HG02840 (cell line): ENCODE measurements around the gene COL6A1.
"Not testable (repeated sequence)": the region's sequence is repeated elsewhere in the genome, so short reads cannot be mapped to it uniquely, and the experiment has no call there.

ENCODE experiments used
- ATAC-seq: cut with Tn5 transposase; IDR thresholded peaks from one replicate; pipeline ENCODE4 v1.9.1; 2021; ENCODE audit warnings: mild to moderate bottlenecking, moderate library complexity, moderate number of reproducible peaks; ENCODE audit not compliant: unreplicated experiment, low FRiP score

The COL6A1 gene

DNA sequence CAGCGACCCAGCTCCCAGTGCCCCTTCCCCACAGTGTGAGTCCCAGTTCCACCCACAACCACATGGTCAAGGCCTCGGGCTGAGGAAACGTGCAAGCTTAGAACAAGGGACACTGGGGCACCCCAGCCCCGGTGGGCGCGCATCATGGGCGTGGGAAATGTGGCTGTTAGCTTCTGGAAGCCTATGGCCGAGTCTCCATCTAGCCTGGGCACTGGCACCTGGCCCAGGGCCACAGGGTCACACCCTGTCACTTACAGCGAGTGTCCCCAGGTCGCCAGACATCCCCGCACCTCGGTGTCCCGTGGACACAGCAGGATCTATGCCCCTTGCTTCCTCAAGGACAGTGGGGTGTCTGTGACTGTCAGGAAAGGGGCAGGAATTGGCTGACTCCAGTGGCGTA, 37.0 kb upstream of the COL6A1 start:
- no peak for ATAC-seq

DNA sequence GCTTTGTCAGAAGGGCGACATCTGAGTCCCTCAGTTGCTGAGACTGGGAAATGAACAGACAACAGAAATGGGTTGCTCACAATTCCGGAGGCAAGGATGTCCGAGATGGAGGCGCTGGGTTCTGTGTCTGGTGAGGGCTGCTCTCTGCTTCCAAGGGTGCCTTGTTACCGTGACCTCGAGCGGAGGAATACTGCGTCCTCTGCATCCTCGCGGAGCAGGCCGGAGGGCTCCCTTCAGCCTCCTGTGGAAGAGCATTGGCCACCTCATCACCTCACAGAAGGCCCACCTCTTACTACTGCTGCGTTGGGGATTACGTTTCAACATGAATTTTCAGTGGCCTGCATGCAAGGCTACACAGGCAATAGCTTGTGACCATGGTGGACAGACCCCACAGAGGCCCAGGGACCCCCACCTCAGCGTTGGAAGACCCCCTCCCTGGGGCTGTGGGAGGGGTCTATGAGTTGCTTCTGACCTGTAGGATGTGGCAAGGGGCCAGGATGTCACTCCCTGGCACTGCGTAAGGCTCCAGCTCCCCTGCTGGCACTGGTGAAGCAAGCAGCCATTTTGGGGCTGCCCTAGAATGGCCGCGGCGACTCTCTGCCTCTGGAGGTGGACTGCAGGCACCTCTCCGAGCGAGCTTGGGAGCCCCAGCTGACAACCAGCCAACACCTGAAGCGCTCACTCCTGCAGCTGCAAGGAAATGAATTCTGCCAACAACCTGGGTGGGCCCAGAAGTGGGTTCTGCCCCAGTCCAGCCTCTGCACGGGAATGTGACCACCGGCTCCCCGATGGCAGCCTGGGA, 36.3 kb upstream of the COL6A1 start:
- no peak for ATAC-seq

DNA sequence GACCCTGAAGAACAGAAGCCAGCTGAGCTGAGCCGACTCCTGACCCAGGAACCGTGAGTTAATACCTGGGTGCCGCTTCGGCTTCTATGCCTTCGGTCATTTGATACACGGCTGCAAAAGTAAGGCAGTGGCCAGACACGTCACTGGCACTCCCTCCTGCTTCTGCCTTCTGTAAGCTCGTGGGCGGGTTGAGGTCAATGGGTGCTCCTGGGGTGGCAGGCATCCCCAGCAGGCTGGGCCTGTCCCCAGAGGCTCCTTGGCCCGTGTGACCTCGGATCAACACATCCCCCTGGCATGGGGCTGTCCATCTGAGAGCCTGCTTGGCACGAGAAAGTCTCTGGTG, 35.7 kb upstream of the COL6A1 start:
- ATAC-seq: no peak

DNA sequence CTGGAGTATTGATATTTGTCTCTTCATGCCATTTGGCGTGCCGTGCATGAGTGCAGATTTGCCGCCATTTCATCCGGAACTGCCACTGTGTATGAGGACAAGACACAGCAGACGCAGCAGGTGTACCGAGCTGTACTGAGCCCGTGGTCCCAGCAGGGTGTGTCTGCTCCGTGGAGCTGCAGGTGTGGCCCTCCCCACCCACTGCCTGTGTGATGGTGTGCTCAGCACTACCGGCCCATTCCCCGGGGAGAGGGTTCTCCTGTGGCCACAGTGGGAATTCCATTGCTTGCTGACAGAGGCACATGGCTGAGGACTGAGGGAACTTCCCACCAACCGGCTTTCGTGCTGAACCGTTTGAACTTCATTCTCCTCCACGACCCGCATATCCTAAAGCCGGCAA, 34.3 kb upstream of the COL6A1 start:
- ATAC-seq: no peak

DNA sequence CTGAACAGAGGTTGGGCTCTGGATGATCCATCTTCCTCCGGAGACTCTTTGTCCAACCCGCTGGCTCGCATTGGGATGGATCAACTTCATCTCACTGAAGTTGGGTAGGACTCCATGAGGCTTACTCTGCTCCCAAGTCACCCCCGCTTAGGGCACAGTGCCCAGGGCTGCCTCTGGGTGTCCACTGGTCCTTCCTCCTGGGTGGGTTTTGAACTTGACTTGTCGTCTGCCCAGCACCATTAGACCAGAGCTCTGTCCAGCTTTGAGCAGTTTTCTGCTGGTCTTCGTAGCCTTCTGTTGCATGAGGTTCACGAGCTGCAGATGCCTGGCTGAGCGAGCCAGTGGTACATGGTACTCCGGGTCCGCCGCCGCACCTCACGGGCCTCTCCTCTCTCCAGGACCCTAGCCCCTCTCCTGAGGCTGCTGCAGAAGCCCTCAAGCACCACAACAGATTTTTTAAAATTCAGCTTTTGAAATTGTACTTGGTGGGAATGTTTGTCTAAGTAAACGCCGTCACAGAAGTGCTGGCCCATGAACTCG, 33.8 kb upstream of the COL6A1 start:
- no peak for ATAC-seq

DNA sequence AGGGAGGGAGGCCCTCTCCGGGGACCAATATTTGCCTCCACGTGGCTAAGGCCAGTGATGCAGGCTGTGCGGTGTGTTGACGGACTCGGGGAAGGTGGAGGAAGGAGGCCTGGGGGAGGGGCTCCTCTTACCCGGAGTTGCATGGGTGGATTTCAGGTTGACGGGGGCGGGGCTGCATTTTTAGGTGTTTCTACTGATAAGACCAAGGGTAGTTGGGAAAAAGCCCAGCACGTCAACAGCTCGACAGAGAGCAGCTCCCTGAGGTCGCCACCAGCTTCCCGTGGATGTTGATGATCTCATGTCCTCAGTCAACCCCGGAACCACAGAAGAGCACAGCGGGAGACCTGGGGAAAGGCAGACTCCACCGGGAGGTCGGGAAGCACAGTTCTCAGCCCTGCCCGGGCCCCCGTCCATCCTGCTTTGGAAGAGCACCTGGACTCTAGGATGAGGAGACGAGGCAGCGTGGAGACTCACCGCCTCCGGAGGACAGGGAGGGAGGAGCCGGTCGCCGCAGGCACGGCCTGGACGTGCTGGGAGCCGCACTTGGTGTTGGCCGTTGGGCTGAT, 32.9 kb upstream of the COL6A1 start:
- no peak for ATAC-seq

DNA sequence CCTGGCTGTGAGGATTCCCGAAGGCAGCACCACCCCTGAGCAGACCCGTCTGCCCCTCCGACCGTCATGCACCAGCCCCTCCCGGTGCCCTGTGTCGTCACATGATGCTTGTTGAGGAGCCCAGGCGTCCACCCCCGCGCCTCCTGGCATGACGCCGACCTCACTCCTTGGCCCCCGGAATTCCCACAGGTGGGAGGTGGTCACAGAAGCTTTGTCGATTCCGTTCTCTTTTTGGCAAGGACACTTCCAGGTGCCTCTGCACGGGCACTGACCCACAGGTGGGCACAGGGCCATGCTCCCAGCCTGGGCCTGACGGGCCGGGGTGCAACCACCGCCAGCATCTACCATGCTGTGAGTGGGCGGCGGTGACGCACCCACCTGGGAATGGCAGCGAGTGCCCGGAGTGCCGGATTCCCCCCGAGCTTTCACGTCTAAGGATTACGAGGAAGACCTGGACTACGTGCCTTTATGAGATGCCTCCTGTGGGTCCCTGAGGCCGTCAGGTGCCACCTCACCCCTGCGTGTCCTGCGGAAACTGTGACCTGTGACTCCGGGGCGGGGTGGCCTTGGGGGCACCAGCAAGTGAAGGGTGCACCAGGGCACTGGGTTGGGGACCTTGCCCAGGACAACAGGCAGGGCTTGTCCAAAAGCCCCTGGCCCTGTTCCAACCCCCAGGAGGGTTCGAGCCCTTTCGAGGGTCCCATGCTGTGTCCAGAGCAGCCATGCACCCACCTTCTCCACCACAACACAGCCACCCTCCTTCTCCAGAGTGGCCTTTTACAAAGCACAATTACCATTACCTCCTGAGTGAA, 31.4 kb upstream of the COL6A1 start:
- ATAC-seq: no peak

DNA sequence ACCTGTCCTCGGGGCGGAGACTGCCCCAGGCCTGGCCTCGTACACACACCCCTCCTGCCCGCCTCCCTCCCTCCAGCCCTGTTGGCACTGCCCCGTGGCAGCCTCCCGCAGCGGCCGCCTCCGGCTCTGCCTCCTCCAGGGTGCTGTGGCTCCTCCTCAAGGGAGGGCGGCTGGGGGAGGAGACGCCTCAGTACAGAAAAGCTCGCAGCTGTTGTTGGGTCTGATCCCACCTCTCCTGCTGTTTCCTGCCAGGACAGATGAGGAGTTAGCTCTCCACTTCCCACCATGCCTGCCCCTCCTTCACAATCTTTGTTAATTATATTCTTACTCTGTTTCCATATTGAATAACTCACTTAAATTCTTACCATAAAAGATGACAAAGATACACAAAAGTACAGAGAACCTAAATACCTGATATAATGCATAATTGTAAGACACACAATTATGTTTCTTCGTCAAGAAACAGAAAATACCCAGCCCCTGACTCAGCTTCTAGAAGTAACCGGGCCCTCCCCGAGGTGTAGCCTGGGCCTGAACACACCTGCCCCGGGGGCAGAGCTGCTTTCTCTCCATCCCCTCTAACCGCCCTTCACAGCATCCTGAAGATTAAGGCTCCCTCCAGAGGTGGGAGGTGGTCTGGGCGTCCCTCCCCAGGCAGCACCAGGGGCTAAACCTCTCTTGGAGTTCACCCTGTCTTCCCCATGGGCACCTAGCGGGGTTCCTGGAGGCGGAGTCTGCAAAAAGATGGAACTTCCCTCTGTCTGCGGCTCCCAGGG, 30.6 kb upstream of the COL6A1 start:
- no peak for ATAC-seq

DNA sequence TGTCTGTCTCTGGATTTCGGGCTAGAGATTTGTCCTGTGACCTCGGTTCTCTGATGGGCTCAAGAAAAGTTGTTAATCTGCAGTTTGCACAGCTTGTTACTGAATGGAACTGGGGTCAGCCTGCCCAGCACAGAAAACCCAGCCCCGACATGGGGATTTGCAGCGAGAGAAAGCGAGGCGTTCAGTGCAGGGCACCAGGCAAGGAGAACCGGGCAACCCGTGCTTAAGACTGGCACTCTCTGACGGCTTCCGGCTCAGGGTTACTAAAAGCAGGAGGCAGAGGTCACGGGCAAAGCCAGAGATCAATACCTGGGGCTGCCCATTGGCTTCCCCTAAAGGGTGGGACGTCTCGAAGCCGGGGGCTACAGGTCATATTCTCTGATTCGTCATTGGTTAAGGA, 29.9 kb upstream of the COL6A1 start:
- no peak for ATAC-seq

DNA sequence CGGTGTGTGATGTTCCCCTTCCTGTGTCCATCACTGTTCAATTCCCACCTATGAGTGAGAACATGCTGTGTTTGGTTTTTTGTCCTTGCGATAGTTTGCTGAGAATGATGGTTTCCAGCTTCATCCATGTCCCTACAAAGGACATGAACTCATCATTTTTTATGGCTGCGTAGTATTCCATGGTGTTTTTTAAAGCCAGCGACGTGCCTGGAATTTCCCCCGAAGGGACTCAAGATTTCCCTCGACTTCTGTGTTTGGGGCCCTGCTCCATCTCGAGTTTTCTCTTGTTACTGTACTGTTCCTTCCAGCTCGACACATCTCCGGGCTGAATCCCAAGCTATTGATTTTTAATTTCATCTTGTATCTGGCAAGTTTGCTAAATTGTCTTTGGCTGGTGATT, 29.0 kb upstream of the COL6A1 start:
- not testable (repeated sequence) for ATAC-seq

DNA sequence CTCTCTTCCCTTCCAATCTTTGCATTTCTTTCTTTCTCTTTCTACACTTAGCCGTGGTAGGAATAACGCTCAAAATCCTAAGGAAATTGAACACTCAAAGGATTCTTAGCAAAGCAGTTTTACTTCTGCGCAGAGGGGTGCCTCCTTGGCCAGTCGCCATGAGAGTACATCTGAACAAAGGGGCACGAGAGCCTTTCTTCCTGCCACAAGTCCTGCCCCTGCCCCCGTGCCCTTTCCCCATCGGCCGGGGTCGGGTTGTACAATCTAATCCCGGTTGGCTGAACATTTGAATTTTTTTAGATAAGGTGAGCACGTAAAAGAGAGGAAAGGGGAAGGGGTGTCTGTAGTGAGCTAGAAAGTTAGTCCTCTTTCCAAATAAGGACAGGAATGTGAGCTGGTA, 28.6 kb upstream of the COL6A1 start:
- ATAC-seq: no peak

DNA sequence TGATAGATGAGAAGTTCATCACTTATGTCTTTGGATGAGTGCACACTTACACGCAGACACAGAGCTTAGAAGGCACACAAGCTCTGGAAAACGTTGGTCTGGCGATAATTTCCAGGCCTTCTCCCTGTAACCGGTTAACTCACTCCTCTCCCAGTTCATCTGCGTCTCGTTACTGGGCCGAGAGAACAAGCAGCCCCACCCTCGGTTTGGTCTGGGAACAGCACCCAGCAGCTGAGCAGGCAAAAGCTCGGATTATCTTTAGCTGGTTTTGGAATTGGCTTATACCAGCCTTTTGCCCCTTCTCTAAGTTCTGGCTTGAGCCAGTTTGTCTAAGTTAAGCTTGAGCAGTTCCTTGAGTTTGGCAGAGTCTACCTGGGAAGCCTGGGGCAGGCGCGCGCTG, 27.3 kb upstream of the COL6A1 start:
- ATAC-seq: no peak

DNA sequence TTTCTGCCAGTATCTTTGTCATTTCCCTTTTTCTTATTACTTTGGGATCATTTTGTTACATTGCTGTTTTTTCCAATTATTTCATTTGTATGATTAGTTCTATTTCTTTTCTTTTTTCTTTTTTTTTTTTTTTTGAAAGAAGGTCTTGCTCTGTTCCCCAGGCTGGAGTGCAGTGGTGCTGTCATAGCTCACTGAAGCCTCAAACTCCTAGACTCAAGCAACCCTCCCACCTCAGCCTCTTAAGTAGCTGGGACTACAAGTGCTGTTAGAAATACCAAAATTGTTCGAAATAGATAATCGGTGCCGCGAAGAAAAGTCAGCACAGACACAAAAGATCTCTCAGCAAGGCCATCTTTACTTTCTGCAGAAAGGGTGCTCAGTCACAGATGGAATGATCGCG, 26.6 kb upstream of the COL6A1 start:
- no peak for ATAC-seq

DNA sequence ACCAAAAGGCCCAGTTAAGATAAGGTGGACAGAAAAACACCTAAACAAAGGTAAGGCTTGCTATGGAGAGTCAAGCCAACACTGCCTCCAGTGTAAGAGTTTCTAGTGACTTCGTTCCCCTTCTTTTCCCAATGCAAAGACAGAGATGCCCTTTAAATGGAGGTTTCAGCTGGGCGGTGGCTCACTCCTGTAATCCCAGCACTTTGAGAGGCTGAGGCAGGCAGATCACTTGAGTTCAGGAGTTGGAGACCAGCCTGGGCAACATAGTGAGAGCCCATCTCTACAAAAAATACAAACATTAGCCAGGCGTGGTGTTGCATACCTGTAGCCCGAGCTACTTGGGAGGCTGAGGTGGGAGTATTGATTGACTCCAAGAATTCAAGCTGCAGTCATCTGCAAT, 24.0 kb upstream of the COL6A1 start:
- no peak for ATAC-seq

DNA sequence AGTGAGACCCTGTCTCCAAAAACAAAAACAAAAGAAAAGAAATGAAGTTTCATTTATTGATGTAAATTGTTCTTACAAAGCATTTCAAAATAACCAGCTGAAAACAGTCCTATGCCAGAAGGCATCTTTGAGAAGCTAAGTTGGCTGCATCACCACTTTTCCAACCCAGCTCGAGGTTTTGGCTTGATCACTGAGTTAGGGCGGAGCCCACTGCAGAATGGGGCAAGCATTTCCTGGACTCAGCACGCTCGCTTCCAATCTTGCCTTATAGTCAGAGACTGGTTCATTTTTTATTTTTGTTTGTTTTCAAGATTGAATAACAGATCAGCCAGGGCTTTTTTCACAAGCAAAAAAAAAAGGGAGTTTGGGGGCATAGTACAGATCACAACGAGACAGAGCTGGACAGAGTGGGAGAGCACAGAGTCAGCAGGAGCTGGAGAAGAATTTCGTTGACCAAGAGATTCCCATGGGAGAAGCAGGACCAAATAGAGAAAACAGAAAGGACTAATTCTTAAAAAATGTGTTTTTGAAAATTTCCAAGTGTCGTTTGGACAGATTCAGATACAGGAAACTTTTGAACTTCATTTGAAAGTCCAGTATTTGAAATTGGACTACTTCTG, 23.5 kb upstream of the COL6A1 start:
- no peak for ATAC-seq

DNA sequence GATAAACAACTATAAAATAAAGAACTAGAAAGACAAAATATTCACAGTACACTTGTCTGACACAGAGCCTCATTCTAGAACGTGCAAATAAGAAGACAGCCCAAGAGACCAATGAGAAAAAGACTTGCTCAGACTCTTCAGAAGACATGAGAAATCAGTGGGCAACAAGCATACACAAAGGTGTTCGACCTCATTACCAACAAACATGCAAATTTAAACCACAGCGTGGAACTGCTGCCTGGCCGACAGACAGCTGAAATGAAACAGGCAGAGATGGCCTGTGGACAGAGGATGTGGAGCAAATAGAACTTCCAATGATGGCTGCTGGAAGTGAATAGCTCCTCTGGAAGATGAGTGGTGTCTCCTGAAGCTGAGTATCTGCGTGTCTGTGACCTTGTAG, 22.4 kb upstream of the COL6A1 start:
- no peak for ATAC-seq

DNA sequence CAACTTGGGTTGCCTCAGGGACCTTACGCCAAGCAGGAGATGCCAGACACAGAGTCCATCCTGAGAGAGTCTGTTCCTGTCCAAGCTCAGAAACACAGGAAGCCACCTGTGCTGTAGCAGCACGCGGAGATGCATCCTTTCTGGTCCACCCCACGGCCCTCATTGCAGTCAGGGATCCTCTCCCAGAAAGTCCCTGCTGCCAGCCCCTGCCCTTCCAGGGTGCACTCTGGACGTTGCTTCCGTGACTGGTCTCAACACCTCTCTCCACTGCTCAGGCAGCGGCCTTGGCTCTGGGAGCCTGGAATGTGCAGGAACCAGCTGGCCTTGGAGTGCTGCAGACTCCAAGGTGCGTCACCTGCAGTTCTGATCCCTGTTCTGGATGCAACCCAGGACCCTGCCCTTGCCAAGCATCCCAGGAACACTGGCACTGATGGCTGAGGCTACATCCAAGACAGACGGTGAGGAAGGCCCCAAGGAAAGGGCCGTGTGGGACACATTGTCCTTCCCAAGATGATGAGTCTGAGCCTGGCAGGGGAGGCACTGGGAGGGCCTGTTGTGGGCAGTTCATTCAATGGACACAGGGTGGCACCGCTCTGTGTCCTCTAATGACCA, 21.7 kb upstream of the COL6A1 start:
- ATAC-seq: no peak

DNA sequence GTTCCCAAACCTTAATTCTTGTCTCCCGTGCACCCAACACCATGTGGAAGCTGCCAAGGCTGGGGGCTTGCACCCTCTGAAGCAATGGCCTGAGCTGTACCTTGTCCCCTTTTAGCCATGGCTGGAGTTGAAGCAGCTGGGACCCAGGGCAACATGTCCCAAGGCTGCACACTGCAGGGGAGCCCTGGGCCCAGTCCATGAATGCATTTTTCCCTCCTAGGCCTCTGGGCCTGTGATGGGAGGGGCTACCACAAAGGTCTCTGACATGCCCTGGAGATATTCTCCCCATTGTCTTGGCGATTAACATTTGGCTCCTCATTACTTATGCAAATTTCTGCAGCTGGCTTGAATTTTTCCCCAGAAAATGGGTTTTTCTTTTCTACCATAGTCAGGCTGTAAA, 20.2 kb upstream of the COL6A1 start:
- not testable (repeated sequence) for ATAC-seq

DNA sequence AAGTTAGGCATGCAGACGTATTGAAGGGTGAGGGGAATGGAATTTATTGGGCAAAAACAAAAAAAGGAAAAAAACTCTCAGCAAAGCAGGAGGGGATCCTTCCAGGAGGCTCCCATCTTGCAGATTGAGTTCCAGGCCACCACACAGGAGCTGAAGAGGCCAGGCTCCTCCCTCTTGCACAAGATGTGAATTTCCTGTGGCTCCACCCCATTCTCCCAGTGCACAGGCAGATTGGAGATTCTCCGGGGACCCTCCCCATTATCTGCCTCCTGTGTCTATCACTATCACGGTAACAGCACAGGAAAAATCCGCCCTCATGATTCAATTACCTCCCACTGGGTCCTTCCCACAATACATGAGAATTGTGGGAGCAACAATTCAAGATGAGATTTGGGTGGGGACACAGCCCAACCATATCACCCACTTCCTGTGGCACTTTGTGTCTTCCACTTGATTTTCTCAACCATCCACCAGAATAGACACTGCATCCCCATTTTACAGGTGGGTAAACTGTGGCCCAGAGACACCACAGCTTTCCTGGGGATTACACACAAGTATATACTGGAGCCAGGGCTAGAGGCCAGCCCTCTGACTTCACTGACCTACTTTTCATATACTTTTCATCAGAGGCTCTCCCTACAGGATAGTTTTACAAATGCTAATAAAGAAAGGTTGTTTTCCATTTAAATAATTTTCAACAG, 18.9 kb upstream of the COL6A1 start:
- ATAC-seq: no peak
